Tibial artery (tissue), 4 donors: ENCODE data around the gene CDHR3.

Experiments used
- DNase-seq, 2 donors: peaks; one replicate each; pipeline ENCODE4 v3.0.0-alpha.2; 2019
- H3K27ac ChIP-seq, 2 donors: fragments of 200-600 bp; sonication (generic) in 1 of 2; 1 replicate in 1 of 2; 2 replicates in 1 of 2; pipeline ENCODE4 v1.5.1; 2018 to 2019; ENCODE audit warnings: mild to moderate bottlenecking in 1 of 2
- H3K27me3 ChIP-seq, 2 donors: fragments of 200-600 bp; sonication (generic) in 1 of 2; one replicate each; pipeline versions ENCODE4 v1.5.1 to v1.6.0; 2016 to 2019
- H3K36me3 ChIP-seq, 3 donors: fragments of 200-600 bp; sonication (generic) in 2 of 3; one replicate each; pipeline ENCODE4 v1.5.1; 2016 to 2019; ENCODE audit warnings: mild to moderate bottlenecking in 2 of 3
- H3K4me1 ChIP-seq, 4 donors: fragments of 200-600 bp; sonication (generic) in 2 of 4; 1 replicate in 3 of 4; 2 replicates in 1 of 4; pipeline ENCODE4 v1.5.1; 2016 to 2019
- H3K4me3 ChIP-seq, 2 donors: fragments of 200-600 bp; sonication (generic) in 1 of 2; 1 replicate in 1 of 2; 2 replicates in 1 of 2; pipeline ENCODE4 v1.5.1; 2018 to 2019; ENCODE audit warnings: mild to moderate bottlenecking in 2 of 2
- H3K9me3 ChIP-seq, 3 donors: fragments of 200-600 bp; sonication (generic) in 1 of 3; one replicate each; pipeline ENCODE4 v1.5.1; 2016 to 2019
- intact Hi-C: fragments of 100-400 bp; cut with DNase I; formaldehyde crosslinking; loops from one replicate; pipeline ENCODE4 v1.15.0; 2023; ENCODE audit warnings: low total_unique reads
- TF ChIP-seq, protein P1 (sequence below), 2 experiments: fragments of 200-600 bp in 1 of 2; fragments of 450-650 bp in 1 of 2; IDR thresholded peaks; one replicate each; pipeline ENCODE4 v1.5.1; 2017 to 2019; ENCODE audit warnings: antibody characterized with exemption in 2 of 2, mild to moderate bottlenecking in 1 of 2, moderate library complexity in 1 of 2

The CDHR3 gene

DNA sequence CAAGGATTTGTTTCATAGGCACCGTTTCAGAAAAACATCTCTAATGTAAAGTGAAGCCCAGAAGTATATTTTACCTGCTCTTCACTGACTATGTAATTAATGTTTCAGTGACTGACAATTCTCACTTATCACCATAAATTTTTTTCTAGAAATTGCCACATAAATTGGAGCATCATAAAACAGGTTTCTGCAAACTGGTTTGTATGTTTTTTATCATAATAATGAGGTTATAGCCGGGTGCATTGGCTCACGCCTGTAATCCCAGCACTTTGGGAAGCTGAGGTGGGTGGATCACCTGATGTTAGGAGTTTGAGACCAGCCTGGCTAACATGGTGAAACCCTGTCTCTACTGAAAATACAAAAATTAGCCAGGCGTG, 109.6 kb downstream of the CDHR3 start:
- intact Hi-C loops = no loop called here
- DNase-seq = no peak
- no peaks in the 10 kb centered on the region for H3K36me3 ChIP-seq
- H3K27me3 ChIP-seq = no peaks in the 10 kb centered on the region
- H3K4me1 ChIP-seq = peaks cover 0 to 21% (median 14%) of the 10 kb centered on the region in 4 donors
- H3K9me3 ChIP-seq = no peaks in the 10 kb centered on the region
- H3K4me3 ChIP-seq = no peak overlapping the region
- TF ChIP-seq, protein P1, sequence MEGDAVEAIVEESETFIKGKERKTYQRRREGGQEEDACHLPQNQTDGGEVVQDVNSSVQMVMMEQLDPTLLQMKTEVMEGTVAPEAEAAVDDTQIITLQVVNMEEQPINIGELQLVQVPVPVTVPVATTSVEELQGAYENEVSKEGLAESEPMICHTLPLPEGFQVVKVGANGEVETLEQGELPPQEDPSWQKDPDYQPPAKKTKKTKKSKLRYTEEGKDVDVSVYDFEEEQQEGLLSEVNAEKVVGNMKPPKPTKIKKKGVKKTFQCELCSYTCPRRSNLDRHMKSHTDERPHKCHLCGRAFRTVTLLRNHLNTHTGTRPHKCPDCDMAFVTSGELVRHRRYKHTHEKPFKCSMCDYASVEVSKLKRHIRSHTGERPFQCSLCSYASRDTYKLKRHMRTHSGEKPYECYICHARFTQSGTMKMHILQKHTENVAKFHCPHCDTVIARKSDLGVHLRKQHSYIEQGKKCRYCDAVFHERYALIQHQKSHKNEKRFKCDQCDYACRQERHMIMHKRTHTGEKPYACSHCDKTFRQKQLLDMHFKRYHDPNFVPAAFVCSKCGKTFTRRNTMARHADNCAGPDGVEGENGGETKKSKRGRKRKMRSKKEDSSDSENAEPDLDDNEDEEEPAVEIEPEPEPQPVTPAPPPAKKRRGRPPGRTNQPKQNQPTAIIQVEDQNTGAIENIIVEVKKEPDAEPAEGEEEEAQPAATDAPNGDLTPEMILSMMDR (IDR thresholded peaks at IDR 0.05) = no peak
- H3K27ac ChIP-seq = peak overlapping the region; percentile 34 to 35

GRCh38 chr7:106073701-106074100, 110.6 kb downstream of the CDHR3 start:
- no peak overlapping the region for H3K4me3 ChIP-seq
- no peaks in the 10 kb centered on the region for H3K9me3 ChIP-seq
- TF ChIP-seq, protein P1 (IDR thresholded peaks at IDR 0.05) = no peak
- no peak overlapping the region for H3K27ac ChIP-seq
- no peaks in the 10 kb centered on the region for H3K36me3 ChIP-seq
- no peaks in the 10 kb centered on the region for H3K27me3 ChIP-seq
- no peak for DNase-seq
- peaks cover 0 to 21% (median 14%) of the 10 kb centered on the region in 4 donors for H3K4me1 ChIP-seq
- intact Hi-C loops = no loop called here

DNA sequence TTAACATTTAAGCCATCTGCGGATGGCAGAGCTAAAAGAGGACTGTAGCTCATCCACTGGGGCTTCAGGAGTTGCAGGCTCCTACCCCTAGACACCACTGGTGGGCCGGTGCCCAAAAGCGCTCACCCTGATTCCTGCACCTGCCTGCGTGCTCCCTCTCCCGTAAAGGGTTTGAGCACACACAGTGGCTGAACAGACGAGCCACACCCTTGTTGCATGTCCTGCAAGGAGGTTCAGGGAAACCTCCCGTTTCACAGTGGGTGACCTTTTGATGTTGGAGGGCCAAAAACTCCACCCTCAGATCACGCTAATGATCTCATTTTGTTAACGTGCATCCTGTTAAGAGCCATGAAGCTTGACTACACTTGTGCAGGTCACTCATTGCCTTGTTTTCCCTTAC, 111.2 kb downstream of the CDHR3 start:
- Histone ChIP-seq H3K4me3 (no peak overlapping the region), H3K4me1 (peaks cover 0 to 21% (median 14%) of the 10 kb centered on the region in 4 donors), H3K36me3 (no peaks in the 10 kb centered on the region), H3K9me3 (no peaks in the 10 kb centered on the region), H3K27ac (no peak overlapping the region), H3K27me3 (no peaks in the 10 kb centered on the region)
- intact Hi-C loops = no loop called here
- TF ChIP-seq, protein P1 (IDR thresholded peaks at IDR 0.05) = no peak
- no peak for DNase-seq

DNA sequence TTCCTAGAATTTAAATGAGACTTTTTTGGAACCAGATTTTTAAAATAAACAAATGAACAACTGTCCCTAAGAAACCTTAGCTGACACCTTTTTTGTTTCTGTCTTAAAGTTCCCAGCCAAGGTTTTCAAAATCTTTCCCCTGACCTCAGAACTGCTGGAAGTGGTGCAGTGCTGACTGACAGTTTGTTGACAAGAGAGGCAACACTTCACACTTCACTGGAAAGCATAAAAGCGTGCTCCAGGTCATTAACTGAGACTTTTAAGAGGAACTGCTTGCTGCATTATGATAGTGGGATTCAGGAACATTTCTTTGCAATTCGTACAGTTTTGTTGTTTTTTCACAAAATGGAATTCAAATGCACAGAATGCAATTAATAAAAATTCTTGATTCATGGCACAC, 112.9 kb downstream of the CDHR3 start:
- Histone ChIP-seq H3K36me3 (no peaks in the 10 kb centered on the region), H3K9me3 (no peaks in the 10 kb centered on the region), H3K4me3 (no peak overlapping the region), H3K27ac (no peak overlapping the region), H3K4me1 (peaks cover 0 to 17% (median 14%) of the 10 kb centered on the region in 4 donors), H3K27me3 (no peaks in the 10 kb centered on the region)
- intact Hi-C loops = no loop called here
- no peak for DNase-seq
- TF ChIP-seq, protein P1 (IDR thresholded peaks at IDR 0.05) = no peak

GRCh38 chr7:106076537-106076936, 113.5 kb downstream of the CDHR3 start:
- H3K9me3 ChIP-seq = no peaks in the 10 kb centered on the region
- H3K4me3 ChIP-seq = no peak overlapping the region
- no peak for DNase-seq
- TF ChIP-seq, protein P1 (IDR thresholded peaks at IDR 0.05) = no peak
- H3K4me1 ChIP-seq = peaks cover 0 to 16% (median 10%) of the 10 kb centered on the region in 4 donors
- no peaks in the 10 kb centered on the region for H3K27me3 ChIP-seq
- intact Hi-C loops = no loop called here
- H3K27ac ChIP-seq = no peak overlapping the region
- no peaks in the 10 kb centered on the region for H3K36me3 ChIP-seq
